HG02970 (cell line): ENCODE results near the gene WDR46.
"Not testable (repeated sequence)": the region's sequence is repeated elsewhere in the genome, so short reads cannot be mapped to it uniquely, and the experiment has no call there.

Experiments used
- ATAC-seq: cut with Tn5 transposase; IDR thresholded peaks from one replicate; pipeline ENCODE4 v1.9.1; 2021; ENCODE audit warnings: mild to moderate bottlenecking, moderate library complexity, moderate number of reproducible peaks; ENCODE audit not compliant: unreplicated experiment, low FRiP score

Gene WDR46

DNA sequence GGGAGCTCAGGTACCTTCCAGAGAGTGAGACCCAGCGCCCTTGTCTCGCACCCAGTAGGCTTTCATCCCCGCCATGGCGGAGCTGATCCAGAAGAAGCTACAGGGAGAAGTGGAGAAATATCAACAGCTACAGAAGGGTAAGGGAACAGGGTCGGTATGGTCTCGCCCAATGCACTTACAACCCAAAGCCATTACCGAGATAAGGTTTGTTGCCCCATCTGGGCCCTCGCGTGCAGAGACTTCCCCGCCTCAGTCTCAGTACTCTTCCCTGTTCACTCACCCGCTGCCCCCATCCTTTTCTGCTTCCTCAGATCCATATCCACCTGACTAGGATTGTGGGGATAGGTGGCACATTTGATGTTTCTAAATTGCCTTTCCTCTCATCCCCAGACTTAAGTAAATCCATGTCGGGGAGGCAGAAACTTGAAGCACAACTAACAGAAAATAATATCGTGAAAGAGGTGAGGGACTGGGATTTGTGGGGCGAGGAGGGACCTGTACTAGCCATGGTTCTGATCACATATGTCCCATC is 811 bp upstream of the WDR46 start:
- ATAC-seq, result no peak

DNA sequence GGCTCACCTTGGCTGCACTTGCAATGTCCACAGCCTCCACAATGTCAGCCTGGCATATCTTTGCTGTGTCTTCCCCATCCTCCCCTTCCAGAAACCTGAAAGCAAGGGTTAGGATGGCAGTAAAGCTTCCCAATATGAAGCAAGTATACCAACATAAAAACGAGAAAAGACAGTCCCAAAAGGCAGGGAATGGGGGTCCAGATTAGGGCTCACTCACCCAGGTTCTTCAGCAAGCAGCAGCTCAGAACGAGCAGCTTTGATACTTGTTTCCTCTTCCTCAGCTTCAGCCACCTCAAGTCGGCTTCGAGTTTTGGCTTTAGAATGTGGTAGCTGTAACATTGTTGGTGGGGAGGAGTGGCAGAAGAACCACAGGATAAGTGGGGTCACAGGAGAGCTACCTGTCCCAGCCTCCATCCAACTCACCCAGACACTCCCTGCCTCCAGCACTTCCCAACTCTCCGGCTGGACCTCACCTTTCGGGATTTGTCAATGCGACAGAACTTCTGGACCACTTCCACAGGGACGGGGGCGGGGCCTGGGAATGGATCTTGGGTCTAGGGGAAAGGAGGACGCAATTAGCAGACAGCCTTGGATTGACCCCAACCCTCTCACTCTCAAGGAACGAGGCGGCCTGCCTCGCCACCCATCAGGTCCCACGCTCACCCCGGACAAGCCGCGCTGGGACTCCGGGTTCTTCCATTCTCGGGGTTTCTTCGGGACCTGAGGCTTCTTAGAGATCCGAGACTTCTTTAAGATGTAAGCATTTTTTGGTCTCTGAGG is 708 bp downstream of the WDR46 start:
- ATAC-seq, result peak; percentile 15

DNA sequence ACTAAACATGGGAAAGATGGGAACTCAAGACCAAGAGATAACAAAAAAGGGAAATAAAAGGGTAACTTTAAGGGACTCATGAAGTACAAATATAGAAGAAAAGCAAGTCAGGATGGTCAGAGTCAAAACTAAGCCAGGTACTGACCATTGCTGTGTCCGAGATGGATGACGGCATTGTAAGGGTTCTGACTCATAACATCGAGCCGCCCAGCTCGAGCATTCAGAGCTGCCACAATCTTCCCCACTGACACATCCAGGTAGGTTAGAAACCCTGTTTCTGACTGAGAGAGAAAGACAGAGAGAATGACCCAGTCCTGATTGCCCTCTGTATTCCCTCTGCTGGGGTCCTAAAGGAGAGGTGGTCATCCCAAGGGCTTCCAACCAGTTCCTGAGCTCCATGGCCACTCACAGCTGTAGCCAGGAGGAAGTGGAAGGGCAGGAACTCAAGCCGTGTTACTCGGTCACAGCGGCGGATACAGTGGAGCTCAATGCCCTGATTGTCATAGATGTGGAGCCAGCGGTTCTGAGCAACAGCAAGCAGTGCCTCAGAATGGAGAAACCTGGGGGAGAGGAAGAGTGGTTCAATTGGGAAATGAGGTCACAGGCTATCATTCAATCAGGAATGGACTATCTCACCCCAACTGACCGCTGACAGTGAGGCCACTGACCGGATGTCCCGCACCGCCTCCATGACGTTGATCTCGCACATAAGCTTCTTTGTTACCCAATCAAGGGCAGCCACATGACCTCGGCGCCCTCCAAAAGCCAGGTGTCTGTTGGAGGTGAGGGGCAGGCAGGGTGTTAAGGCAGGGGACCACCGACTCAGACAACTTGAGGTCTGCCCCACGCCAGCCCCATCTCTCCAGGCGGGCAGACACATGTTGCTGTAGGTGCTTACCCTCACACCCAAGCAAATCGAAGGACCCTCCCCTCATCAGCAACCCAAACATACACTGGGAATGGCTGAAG is 1.8 kb downstream of the WDR46 start:
- no peak for ATAC-seq

DNA sequence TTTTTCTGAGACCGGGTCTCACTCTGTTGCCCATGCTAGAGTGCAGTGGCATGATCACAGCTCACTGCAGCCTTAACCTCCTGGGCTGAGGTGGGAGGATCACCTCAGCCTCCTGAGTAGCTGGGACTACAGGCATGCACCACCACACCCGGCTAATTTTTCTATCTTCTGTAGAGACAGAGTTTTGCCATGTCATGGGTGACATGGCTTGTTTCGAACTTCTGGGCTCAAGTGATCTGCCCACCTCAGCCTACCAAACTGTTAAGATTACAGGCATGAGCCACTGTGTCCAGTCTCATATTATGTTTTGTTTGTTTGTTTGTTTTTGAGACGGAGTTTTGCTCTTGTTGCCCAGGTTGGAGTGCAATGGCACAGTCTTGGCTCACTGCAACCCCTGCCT is 3.8 kb downstream of the WDR46 start:
- not testable (repeated sequence) for ATAC-seq

DNA sequence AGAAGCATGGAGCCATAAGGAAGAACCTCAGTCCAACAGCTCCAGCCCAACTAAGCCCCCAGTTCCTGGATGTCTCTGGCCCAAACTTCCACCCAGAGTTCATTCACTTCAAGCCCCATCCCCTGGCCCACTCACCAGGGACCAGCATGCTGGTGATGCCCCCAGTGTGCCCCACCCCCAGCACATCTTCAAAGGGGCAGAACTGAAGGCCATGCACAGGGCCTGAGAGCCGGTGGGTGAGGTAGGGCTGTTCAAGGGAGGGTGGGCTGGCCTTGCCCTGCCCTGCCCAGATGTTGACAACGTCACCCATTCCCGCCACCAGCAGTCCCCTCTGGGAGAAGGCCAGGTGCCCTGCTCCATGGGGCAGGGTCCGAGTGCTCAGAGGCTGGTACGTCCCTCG is 8.5 kb downstream of the WDR46 start:
- ATAC-seq, result no peak

DNA sequence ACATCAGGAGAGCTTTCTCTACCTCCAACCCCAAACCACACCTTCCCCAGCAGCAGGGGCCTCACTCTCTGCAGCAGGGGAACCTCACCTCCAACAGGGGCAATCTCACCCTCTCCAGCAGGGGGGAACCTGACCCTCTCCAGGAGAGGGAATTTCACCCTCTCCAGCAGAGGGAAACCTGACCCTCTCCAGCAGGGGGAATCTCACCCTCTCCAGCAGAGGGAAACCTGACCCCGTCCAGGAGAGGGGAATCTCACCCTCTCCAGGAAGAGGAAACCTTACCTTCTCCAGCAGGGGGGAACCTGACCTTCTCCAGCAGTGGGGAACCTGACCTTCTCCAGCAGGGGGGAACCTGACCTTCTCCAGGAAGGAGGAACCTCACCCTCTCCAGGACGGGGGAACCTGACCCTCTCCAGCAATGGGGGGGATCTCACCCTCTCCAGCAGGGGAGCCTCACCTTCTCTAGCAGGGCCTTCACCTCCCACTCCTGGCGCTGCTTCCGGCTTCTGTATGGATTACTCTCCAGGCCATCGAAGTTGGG is 9.0 kb downstream of the WDR46 start:
- no peak for ATAC-seq

DNA sequence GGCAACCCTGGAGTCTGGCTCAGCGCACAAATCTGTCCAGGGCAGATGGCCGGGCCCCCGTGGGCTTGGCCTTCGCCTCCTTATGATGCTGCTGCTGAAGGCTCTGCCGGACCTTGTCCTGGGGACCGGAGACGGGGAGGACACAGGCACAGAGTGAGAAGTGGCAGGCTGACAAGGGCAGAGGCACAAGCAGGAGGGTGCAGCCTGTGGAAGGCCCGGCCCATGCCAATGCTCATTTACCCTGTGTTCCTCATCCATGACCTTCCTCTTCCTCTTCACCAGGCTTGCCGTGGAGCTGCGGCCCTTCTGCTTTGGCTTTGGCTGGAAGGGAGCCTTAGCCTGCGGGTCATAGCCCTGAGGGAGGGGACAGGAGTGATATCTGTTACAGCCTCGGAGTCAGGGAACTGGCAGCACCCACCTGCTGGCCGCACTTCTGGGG is 9.8 kb downstream of the WDR46 start:
- ATAC-seq, result no peak

DNA sequence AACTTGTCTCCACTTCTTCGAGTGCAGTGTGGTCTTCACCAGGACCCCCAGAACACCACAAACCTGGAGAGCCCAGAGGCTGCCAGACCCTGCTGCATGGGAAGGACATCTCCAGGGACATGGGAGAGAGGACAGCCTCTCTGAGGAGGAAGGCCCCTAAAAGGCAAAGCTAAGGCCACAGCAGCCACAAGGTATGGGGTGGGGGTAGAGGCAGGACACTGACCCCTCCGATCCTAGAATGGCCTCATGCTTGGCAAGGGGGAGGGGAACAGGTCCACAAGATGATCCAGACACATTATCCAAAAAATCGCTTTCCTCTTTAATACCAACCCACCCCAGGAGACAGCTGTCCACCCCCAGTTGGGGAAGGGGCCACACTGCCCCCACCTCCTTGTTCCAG is 10.2 kb downstream of the WDR46 start:
- no peak for ATAC-seq

DNA sequence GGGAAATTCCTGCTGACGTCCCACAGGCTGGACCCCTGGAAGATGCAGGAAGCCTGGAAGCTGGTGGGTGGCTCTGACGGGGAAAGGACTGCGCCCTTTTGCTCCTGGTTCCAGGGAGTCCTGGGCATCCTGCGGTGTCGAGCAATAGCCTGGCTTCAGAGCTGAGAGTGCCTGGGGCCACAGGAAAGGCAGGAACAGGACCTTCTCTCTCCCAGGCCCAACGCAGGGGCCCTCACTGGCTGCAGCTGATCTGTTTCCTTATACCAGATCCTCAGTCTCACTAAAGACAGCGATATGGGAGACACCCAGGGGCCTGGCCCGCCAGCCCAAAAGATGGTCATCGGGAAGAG is 10.7 kb downstream of the WDR46 start:
- ATAC-seq, result no peak

DNA sequence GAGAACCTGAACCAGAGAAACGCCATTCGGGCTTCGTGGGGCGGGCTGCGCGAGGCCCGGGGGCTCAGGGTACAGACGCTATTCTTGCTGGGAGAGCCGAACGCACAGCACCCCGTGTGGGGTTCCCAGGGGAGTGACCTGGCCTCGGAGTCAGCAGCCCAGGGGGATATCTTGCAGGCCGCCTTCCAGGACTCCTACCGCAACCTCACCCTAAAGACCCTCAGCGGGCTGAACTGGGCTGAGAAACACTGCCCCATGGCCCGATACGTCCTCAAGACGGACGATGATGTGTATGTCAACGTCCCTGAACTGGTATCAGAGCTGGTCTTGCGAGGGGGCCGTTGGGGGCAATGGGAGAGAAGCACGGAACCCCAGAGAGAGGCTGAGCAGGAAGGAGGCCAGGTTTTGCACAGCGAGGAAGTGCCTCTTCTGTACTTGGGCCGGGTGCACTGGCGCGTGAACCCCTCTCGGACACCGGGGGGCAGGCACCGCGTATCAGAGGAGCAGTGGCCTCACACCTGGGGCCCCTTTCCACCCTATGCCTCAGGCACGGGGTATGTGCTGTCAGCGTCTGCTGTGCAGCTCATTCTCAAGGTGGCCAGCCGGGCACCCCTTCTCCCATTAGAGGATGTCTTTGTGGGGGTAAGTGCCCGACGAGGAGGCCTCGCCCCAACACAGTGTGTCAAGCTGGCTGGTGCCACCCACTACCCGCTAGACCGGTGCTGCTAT is 11.2 kb downstream of the WDR46 start:
- peak; percentile 8 for ATAC-seq

DNA sequence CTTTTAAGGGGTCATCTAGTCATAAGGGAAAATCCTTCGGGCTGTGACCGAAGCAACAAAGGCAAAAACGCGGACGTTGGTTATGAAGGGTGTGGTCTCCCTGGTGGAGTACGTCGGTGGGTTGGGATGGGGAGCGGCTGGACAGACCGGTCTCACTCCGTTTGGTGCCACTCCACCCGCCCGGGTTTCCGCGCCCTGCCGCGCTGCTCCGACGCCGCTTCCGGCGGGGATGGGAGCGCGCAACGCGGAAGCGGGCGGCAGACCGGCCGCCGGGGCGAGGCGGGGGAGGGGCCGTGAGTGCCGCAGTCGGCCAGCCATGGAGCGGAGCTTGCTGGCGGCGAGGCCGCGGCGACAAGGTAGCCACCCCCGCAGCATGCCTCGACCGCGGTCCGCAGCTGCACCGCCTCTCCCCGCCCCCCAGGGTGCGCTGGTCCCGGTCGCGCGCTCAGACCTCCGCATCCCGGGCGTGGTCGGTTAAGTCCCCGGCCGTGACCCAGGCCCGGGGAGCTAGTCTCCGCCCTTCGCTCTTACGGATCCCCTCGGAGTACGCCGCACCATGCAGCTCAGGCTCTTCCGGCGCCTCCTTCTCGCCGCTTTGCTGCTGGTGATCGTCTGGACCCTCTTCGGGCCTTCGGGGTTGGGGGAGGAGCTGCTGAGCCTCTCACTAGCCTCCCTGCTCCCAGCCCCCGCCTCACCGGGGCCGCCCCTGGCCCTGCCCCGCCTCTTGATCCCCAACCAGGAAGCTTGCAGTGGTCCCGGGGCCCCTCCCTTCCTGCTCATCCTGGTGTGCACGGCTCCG is 12.0 kb downstream of the WDR46 start, which contains the start of gene B3GALT4:
TSS of gene B3GALT4 (plus strand) at position 260 of the 799 bp plus-strand sequence. CDS start at position 557, 297 bp downstream.
- peak; percentile 50 for ATAC-seq

DNA sequence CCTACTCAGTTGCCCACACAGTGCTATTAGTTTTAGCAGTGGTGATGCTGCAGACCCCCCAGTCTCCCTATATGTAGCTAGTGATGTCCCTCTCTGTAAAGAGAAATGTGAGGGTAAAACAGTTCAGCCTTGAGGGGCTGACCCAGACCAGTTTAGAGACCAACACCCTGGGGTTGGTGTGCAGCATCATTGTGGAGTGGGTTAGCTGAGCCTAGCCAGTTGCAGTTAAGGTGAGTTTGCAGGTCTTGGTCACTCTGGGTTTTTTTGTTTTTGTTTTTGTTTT is 12.5 kb downstream of the WDR46 start:
- no peak for ATAC-seq

DNA sequence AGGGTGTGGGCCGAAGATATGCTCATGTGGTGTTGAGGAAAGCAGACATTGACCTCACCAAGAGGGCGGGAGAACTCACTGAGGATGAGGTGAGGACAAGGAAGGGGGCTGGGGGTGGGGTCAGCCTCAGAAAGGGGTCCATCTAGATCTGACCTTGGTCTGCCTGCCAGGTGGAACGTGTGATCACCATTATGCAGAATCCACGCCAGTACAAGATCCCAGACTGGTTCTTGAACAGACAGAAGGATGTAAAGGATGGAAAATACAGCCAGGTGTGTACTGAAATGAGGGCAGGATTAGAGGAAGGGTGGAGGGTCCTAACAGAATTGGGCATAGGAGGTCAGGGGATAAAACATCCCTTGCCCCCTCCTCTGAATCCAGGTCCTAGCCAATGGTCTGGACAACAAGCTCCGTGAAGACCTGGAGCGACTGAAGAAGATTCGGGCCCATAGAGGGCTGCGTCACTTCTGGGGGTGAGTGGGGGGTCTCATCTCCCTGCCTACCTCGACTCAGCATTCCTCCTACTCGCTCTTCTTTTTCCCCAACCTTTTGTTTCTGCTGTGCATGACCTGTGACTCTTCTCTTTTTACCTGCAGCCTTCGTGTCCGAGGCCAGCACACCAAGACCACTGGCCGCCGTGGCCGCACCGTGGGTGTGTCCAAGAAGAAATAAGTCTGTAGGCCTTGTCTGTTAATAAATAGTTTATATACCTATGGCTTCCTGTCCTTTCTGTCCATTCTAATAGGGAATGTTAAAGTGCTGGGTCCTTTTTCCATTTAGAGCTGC is 13.1 kb downstream of the WDR46 start:
- ATAC-seq, result not testable (repeated sequence)

DNA sequence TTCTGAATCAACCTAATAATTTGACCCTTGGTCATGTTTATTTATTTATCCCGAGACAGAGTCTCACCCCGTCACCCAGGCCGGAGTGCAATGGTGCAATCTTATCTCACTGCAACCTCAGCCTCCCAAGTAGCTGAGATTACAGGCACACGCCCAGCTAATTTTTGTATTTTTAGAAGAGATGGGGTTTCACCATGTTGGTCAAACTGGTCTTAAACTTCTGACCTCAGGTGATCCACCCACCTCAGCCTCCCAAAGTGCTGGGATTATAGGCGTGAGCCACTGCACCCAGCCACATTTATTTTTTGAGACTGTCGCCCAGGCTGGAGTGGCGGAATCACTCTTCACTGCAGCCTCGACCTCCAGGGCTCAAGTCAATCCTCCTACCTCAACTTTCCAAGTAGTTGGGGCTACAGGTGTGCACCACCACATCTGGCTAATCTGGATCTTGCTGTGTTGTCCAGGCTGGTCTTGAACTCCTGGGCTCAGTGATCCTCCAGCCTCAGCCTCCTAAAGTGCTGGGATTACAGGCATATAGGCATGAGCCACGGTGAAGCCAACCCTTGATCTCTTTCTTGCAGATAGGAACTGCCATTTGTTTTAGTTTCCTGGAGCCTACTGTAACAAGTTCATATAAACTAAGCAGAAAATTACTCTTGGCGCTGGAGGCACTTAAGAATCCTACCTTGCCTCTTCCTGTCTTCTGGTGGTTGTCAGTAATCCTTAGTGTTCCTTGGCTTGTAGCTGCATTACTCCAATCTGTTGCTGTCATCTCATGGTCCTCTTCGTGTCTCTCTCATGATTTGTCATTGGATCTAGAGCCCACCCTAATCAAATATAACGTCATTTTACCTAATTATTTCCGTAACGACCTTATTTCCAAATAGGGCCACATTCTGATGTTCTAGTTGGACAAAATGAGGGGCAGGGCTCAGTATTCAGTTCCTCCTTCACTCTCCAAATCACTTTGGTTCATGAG is 14.8 kb downstream of the WDR46 start:
- ATAC-seq, result no peak

DNA sequence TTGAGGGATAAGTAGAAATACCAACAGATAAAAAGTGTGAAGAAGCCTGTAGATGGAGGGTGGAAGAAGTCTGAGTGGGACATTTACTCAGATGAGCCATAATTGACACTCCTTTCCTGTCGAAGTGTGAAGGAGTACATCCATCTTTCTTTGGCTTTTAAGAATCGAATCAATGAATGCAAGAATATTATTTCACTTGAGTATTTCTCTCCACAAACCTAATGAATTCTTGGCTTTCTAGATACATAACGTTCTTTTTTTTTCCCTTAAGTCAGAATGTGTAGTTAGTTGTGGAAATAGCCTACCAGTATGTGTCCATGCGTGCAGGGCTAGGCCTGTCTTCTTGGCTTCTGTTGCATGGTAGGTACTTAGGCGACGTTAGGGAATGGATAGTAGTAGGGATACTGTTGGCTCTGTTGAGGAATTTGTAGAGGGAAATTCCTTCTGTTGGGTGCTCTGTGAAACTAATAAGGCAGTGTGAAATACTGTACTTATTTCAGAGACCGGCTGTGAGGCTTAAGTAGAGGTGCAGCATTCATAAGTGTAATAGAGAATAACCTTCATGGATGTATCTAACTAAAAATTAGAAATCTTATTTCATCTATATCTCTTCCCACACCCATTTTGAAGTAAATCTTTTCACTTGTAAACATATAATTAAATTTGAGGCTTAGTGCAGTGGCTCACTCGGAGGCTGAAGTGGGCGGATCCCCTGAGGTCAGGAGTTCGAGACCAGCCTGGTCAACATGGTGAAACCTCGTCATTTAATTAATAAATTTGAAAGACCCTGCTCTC is 15.7 kb downstream of the WDR46 start:
- no peak for ATAC-seq

DNA sequence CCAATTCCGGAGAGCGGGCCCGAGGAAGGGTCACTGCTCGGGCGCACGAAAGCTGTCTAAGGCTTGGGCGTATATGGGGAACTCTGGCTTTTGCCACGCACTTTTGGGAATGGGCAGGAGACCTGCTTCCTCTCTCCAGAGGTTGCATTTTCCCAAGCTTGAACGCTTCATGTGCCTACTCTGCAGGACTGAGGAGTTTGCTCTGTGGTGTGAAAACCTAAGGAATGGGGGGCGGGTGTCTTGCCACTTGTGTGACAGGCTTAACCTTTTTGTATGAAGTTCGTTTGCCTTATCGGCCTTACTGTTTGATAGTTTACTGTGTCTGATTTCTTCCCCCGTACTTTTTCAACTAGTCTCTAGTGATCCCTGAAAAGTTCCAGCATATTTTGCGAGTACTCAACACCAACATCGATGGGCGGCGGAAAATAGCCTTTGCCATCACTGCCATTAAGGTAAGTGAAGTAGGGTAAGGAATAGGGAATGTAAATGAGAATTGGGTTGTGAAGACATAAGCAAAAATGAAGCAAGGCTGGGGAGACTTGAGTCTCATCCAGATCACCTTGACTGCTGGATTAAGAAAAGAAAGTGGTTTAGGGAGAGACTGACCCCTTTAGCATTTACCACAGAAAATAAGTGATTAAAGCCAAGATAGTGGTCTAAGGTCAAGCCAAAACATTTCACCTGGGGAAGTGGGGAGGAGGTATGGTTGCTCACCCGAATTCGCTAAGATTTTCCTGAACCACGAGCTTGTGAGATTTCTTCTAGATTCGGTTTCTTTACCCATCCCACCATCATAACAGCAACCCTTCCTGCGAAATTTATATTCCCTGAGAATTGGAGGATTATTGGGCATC is 16.5 kb downstream of the WDR46 start:
- no peak for ATAC-seq
